DMS79 treated with DMSO at 0.1 percent for 48 hours (cell line): ENCODE measurements around the gene SYNE3.

Source experiments
- DNase-seq: peaks from one replicate; lab custom pipeline; 2025; lab: John Stamatoyannopoulos, UW

SYNE3 gene

DNA sequence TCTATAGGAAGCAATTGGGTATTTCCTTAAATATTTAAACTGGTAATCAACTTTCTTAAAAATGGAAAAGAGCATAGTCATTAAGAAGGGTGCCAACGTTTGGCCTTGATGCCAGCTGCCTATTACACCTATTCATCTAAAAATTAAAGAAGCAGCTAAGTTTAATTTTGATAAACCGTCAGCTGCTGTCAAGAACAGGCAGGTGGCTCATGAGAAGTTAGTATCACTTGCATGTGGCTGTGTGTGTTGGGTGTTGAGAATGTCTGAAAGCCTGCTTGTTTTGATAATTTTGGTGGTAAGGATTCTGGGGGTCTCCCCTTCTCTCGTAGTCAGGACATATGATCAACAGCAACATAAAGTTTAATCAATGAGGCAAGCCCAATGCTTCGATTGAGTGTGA lies 24.9 kb upstream of the SYNE3 start:
- no peak for DNase-seq

DNA sequence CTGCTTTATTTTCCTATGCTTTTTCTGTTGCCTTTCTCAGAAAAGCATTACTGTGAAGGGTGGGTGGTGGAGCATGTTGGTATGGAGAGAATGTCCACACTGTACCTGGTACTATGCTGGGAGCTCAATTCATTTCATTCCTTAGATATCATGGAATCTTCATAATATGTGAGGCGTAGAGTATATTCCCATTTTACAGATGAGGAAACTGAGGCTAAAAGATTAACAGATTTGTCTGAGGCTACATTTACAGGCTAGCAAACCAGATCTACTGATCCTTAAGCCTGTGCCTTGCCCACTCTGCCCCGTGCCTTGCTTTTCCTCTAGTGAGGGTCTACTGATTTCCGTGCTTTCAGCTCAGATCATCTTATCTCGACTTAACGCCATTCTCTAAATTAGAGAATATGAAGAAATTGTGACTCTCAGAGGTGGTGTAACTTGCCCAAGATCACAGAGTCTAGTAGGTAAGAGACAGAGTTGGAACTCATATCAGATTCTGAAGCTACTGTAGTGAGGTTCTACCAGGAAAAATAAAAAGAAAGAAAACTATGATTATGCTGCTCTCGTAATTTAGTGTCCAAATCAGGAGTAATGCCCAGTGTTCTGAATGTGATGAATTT lies 23.9 kb upstream of the SYNE3 start:
- DNase-seq, result no peak

DNA sequence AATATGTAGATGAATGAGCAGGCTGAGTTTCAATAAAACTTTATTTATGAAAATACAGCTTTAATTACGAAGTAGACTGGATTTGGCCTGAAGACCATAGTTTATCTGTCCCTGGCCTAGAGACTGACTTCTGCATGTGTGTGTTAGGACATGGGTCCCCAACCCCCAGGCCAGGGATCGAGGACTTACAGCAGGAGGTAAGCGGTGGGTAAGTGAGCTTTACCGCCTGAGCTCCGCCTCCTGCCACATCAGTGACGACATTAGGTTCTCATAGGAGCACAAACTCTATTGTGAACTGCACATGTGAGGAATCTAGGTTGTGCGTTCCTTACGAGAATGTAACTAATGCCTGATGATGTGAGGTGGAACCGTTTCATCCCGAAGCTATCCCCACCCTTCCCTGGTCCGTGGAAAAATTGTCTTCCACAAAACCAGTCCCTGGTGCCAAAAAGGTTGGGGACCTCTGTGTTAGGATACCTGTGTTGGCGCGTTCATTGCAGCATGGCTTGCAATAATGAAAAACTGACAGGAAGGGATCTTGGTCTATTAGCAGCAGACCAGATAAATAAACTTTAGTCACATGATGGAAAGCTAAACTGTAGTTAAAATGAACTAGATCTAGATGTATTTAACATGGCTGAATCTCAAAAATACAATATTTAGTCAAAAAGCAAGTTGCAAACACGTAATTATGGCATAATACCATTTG lies 22.5 kb upstream of the SYNE3 start:
- DNase-seq, result no peak

DNA sequence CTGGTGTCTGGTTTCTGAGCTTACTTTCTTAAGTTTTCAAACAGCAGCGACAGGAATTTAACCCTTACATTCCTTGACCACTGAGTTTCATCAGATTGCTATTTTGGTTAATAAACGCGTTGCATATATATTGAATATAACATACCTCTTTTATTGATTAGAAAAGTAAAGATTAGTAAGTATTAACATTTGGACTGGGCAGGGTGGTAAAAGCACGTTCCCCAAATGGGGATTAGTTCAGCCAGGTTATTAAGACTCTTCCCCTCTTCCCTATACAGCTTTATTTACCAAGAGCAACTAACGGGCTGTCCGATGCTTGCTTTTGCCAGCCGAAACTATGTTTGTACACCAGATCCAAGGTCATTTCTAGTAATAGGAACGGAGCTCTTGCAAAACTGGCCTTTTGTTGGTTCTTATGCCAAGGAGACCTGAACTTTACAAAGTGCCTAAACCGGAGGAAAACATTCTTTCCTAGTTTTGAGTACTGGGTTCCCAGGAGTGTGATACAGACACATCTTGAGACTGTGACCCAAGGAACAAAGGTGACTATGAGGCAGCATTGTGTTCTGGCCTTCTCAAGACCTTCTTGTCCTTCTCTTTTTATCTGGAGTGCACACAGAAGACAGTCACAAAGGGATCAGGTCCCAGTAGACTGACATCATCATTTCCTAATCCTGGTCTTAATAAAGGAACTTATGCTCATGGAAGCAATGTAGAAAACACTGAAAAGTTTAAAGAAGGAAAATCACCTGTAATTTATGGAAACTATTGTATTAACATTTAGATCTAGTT lies 21.0 kb upstream of the SYNE3 start:
- no peak for DNase-seq

DNA sequence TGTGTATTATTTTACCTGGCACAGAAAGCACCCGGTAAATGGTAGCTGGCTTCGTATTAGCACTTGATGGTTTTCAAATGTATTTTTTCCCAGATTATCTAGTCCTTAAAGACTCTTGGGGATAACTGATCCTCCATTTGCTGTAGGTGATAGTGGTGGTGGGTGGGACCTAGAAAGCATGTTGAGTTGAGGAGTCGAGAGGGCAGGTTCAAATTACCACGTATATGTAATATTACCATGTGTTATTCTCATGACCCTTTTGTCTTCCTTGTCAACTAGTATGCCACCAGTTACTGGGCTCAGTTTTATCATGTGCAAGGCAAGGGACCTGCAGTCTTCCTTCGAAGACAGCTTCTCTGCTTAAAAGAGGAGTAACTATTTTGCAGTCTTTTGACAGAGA lies 20.2 kb upstream of the SYNE3 start:
- no peak for DNase-seq

DNA sequence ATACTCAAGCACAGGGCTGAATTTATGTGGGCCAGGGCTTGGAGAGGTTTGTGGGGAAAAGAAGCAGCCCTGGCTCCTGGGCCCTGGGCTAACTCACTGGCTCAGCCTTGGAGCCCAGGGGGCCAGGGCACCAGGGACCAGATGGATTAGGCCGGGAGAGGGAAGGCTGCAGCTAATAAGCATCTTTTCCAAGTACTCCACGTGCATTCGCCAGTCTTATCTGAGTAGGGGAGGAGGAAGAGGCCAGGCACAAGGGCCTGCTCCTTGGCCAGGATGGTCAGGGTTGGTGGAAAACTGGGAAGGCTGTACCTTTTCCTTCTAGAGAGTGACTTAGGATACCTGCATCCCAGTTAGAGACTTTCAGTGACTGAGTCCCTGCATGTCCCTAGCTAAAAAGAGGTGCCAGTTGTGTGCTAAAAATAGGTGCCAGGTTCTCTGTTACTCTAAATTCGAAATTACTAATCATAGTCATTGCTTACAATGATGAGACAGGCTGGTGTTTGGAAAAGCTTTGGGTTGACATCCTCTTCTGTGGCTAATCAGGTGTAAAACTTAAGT lies 19.7 kb upstream of the SYNE3 start:
- no peak for DNase-seq

DNA sequence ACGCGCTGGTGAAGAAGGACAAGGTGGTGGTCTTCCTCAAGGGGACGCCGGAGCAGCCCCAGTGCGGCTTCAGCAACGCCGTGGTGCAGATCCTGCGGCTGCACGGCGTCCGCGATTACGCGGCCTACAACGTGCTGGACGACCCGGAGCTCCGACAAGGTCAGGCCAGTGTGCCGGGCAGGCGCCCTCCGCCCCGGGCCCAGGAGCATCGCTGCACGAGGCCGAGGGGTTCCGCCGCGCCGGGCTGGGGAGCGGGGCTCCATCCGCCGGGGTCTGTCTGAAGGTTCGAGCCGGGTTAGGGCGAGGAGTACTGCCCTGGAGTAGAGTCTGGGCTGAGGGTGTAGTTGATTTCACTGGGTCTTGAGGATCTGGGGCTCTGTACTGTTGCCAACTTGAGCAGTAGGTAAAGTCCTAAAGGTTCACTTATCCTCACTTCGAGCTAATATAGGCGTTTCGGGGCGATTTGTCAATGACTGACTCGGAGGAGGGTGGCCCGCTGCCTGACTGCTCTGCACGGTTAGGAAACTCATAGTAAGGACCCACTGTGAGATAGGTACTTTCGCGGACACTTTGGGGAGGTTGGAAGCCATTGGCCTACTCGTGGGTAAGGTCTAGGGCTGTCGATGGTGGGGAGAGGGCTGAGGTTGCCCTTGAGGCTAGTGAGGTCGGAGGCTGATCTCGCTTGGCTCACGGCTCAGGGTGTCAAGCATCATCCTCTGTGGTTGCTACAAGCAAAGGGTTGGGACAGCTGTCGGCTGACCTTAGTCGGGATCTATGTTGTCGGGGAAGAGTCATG lies 19.0 kb upstream of the SYNE3 start:
- DNase-seq, result peak; percentile 21

DNA sequence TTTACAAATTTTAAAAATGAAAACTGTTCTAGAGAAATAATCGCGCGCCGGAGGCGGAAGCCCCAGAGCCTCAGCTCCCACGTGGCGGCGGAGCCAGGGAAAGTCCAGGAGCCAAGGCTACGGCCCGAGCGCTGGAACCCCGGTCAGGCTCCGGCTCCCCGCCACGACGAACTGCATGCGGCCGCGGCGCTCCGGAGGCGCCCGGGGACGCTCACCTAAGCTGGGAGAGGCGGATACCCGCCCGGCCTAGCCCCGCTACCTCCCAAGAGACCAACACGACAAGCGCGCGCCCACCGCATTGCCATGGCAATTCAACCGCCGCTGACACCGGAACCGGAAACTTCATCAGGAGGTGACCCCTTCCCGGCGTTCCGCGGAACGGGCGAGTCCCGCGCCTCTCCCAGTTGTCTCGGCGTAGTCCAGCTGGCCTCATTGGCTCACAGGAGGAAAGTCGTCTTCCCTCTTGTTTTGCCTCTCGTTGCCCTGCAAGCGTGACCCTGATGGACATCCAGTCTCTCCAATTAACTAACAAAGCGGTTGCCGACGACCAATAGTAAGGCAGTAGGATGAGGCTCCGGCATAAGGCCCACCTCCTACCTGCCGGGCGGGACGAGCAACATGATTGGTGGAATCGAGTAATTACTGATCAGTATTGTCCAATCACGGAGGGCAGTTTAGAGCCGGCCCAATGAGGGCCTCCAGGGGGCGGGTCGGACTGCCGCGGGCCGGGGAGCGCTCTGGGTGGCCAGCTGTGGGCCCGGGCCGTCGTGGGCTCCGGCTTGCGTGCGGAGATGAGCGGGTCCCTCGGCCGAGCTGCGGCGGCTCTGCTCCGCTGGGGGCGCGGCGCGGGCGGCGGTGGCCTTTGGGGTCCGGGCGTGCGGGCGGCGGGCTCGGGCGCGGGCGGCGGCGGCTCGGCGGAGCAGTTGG lies 18.1 kb upstream of the SYNE3 start, which contains the start of gene GLRX5:
Gene GLRX5 (plus strand): TSS at position 752 of the 927 bp plus-strand sequence. CDS start 40 bp downstream, at position 792.
- peak; percentile 100 for DNase-seq

DNA sequence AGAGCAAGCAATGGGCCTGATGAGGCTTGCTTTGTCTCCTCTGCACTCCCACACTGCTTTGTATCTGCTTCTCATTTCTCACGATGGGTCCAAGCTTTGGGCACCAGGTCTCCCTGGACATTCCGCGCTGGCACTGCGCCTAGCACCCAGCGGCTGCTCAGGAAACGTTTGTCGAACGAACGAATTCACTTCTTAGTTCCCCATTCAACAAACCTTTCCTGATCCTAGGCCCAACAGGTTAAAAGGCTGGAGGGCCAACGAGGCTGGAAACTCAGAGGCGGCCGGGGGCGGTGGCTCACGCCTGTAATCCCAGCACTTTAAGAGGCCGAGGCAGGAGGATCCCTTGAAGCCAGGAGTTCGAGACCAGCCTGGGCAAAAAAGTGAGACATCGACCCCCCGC lies 17.4 kb upstream of the SYNE3 start:
- DNase-seq, result no peak

DNA sequence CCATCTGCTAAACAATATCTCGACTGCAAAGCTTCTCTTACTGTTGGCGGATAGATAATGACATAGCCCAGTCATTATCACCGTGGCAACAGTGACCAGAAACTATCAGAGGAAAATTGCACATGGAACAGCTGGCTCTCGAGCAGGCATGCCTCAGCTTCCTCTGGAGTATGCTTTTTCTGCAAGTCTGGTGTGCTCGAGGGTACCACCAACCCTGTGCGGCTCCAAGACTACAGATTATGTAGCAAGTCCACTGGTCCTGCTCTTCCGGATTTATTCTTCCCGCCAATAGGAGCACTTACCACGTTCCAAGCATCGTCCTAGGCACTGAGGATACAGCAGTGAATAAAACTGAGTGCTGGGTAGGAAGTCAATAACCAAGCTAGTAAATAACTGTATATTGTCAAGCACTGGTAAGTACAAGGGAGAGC lies 17.0 kb upstream of the SYNE3 start:
- DNase-seq, result peak; percentile 75

DNA sequence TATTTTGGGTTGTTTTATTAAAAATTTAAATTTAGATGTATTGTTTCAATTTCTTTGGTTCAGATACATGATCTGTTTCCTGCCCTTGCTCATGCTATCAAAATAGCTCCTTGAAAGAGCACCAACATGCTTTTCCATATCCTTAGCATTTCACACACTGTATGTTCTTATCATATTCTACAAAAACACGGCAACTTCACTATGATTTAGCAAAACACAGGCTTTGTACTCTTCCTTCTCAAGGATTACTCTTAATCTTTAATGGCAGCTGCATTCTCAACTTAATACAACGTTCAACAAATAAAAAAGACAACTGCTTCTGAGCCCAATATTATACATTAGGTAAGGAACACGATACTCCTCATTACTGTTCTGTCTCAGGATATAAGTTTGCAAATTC lies 15.5 kb upstream of the SYNE3 start:
- DNase-seq, result no peak

DNA sequence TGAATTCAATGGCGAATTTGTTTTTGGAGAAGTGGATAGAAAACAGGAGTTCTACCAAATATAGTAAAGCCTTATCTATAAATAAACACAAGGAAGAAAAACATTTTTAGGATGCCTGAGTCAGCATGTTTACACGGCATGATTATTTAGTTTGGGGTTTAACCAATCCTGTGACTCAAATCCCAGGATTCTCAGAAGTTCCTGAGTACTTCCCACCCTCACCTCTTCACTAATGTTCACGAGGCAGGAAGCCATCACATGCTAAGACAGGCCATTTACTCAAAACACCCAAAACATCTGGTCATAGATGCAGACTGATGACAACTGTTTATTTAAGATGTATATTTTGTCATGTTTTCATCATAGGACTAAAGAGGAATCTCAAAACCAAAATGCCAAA lies 15.0 kb upstream of the SYNE3 start:
- no peak for DNase-seq

DNA sequence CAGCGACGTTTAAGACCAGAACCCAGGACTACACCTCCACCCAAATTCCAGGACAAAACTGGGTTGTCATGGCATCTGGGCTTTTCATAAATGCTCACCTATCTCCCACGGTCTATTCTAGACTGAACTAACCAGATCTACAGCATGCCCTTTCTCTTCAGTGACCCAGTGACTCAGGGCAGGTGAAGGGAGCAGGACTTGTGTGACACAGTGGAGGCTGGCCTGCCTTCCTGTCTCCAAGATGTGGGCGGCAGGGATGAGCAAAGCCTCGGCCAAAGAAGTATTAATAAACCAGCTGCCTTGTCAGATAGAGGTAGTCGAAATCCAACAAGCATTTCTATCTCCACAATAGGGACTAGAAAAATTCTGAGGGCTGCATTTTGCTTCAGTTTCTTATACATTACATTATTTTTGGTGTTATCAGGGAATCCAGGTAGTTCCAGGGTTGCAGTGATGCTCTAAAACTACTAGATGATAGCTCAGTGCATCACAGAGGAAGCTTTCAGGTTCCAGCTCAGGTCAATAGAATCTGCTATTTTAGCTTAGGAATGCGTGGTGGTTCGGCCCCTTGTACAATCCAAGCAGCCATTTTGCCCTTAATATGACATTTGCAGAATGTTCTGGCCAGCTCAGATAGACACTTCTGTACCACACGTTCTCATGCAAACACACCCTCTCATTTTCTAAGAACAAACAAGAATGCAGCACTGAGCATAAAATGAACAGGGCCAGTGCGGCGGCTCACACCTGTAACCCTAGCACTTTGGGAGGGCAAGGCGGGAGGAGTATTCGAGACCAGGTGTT lies 14.2 kb upstream of the SYNE3 start:
- no peak for DNase-seq

DNA sequence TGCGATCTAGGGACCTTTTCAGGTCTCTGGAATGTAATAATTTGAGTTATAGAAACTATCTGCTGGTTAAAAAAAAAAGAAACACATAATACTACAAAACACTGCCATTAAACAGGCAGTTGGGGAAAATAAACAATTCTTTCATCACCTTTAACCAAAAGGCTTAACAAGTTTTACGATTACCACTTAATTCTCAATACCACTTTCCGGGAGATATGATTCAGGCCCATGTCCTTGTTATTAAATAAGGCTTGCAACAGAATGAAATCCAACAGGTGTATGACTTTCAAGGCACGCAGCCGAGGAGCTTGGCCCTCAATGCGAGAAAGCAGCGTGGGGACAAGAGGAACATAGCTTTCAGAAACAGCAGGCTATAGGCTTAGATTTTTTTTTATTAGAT lies 12.8 kb upstream of the SYNE3 start:
- no peak for DNase-seq

DNA sequence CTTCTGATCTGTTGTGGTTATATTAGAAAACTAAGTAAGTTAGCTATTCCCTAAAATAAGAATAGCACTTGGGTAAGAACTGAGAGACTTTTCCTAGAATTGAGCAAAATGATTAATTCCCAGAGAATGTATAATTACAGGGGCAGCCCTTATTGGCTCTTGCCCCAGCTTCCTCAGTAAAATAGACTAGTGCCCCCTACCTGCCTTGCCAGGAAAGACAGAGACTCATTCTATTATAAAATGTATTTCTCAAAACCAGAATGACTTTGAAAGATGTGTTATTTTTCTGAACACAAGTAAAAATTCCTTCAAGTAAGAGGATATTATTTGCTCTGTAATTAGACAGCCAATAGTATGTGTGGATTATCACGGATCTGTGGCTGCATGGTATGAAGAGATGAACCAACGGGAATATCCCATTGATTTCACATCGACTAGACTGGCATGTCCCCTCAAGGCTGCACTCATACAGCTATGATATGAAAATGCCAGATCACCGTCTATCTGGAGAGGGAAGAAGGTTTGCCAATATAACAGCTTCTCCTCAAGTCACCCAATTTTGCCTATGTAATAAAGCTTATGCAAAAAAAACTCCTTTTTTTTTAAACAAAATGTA lies 11.0 kb upstream of the SYNE3 start:
- DNase-seq, result peak; percentile 34

DNA sequence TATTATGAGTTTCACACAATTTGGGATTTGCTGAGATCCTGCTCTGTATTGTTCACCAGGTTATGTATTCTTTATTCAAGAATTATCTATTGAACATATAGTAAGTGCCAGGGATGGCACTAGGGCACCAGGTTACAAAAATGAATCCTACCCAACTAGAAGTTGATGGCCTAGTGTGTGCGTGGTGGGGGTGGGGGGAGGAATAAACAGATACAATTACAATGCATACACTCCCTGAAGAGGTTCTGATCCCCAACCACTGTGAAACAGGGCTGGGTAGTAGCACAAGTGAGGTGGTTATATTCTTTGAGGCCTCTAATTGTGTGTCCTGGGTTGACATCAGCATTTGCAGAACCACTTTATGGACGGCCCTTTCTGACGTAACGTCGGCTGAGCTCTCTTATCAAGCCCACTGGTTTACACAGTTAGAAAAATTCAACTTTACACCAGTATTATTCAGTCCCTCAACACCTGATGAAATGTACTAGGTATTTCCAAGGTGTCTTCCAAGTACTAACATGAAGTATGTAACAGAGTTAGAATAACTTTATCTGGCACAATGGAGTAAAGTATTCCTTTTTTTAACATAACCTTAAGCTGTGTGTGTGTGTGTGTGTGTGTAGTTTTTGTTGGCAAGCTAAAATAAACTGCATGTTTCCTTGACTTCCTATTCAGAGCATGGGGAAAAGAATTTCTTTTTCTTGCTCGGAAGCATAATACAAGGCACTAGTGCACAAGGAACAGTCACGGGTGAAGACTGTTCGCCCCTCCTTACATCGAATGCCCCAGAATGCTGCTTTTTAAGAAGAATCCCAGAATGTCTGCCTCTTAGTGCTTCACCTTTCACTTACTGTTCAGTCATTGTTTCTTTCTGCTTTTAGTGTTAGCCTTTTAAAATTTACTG lies 10.3 kb upstream of the SYNE3 start:
- DNase-seq, result no peak

DNA sequence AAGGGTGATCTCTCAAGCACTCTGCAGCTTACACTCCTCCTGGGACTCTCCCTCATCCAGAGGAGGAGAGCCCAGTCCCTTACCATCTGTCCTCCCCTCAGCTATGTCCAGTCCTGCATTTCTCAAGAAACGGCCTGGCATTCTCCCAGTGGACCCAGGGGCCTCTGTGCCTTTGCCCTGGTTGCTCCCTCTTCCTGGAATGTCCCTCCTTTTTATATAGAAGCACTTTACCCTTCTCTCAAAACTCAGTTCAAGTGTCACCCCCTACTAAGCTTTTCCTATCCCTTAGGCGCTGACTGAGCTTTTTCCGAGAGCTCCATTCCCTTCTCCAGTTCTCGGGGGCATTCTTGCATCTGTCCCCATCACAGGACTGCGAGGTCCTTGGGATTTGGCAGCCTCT lies 9.5 kb upstream of the SYNE3 start:
- no peak for DNase-seq
